ENCODE data around the gene RAP1GDS1. TPM values are rescaled to one million over a fixed set of nuclear protein-coding genes. Genes with fewer than 3 reads are reported as not detected.
"Not testable (repeated sequence)": the region's sequence is repeated elsewhere in the genome, so short reads cannot be mapped to it uniquely, and the experiment has no call there.

RAP1GDS1 gene
- total RNA-seq, 2 donors from 2014 or later, result 34.0 to 37.9 TPM

DNA sequence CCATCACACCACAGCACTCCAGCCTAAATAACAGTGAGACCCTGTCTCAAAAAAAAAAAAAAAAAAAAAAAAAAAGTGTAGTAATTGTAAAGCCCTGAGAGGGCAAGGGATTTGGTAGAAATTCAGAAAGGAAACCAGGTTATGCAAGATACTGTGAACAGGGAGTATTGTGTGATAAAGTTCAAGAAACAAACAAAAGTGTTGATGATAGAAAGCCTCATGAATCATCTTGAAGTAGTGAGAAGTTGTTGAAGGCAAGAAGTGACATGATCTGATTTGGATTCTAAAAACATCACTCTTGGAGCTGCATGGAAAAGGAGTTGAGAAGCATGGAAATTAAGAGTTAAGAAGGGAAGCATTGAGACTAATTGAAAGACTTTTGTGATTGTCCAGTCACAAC is 102.2 kb downstream of the RAP1GDS1 start:
- Histone ChIP-seq H3K27ac (ENCODE audit: low read depth, low read length) (no peak overlapping the region), H3K36me3 (ENCODE audit: control insufficient read depth, insufficient read depth, low read length) (peaks cover 26% of the 10 kb centered on the region), H3K27me3 (ENCODE audit: control insufficient read depth, insufficient read depth, low read length, poor library complexity, severe bottlenecking) (no peaks in the 10 kb centered on the region), H3K9me3 (ENCODE audit: control insufficient read depth, low read length) (peaks cover 34% of the 10 kb centered on the region), H3K9ac (ENCODE audit: extremely low read depth, low read length, poor library complexity, severe bottlenecking) (no peak overlapping the region), H3K4me3 (ENCODE audit: low read length) (no peak overlapping the region), H3K4me1 (ENCODE audit: control insufficient read depth, insufficient read depth, low read length) (no peaks in the 10 kb centered on the region)
- H3K9me3 Mint-ChIP-seq, result peaks cover 34% of the 10 kb centered on the region
- TF ChIP-seq, protein P1, sequence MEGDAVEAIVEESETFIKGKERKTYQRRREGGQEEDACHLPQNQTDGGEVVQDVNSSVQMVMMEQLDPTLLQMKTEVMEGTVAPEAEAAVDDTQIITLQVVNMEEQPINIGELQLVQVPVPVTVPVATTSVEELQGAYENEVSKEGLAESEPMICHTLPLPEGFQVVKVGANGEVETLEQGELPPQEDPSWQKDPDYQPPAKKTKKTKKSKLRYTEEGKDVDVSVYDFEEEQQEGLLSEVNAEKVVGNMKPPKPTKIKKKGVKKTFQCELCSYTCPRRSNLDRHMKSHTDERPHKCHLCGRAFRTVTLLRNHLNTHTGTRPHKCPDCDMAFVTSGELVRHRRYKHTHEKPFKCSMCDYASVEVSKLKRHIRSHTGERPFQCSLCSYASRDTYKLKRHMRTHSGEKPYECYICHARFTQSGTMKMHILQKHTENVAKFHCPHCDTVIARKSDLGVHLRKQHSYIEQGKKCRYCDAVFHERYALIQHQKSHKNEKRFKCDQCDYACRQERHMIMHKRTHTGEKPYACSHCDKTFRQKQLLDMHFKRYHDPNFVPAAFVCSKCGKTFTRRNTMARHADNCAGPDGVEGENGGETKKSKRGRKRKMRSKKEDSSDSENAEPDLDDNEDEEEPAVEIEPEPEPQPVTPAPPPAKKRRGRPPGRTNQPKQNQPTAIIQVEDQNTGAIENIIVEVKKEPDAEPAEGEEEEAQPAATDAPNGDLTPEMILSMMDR (conservative IDR thresholded peaks at IDR 0.05), result no peak
- H3K27me3 Mint-ChIP-seq (ENCODE audit: insufficient read depth), result no peaks in the 10 kb centered on the region
- DNase-seq, result no peak
- no peak overlapping the region for H3K27ac Mint-ChIP-seq
- peaks cover 44% of the 10 kb centered on the region for H3K36me3 Mint-ChIP-seq (ENCODE audit: low read depth)
- no peak overlapping the region for H3K4me3 Mint-ChIP-seq
- peaks cover 8% of the 10 kb centered on the region for H3K4me1 Mint-ChIP-seq

DNA sequence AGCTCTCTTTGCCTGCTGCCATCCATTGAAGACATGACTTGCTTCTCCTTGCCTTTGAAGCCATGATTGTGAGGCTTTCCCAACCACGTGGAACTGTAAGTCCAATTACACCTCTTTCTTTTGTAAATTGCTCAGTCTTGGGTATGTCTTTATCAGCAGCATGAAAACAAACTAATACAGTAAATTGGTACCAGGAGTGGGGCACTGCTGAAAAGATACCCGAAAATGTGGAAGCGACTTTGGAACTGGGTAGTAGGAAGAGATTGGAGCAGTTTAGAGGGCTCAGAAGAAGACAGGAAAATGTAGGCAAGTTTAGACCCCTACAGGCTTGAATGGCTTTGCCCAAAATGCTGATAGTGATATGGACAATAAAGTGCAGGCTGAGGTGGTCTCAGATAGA is 105.1 kb downstream of the RAP1GDS1 start:
- not testable (repeated sequence) for H3K4me3 ChIP-seq (ENCODE audit: low read length); H3K27me3 Mint-ChIP-seq (ENCODE audit: insufficient read depth); H3K9ac ChIP-seq (ENCODE audit: extremely low read depth, low read length, poor library complexity, severe bottlenecking); H3K4me1 ChIP-seq (ENCODE audit: control insufficient read depth, insufficient read depth, low read length); DNase-seq; H3K4me3 Mint-ChIP-seq; H3K27ac ChIP-seq (ENCODE audit: low read depth, low read length); H3K4me1 Mint-ChIP-seq; H3K27ac Mint-ChIP-seq; H3K27me3 ChIP-seq (ENCODE audit: control insufficient read depth, insufficient read depth, low read length, poor library complexity, severe bottlenecking)
- H3K9me3 ChIP-seq (ENCODE audit: control insufficient read depth, low read length), result peaks cover 46% of the 10 kb centered on the region
- H3K36me3 ChIP-seq (ENCODE audit: control insufficient read depth, insufficient read depth, low read length), result peaks cover 37% of the 10 kb centered on the region
- WGBS, 2 experiments (ENCODE audit: insufficient coverage in 1 of 2, insufficient read length in 1 of 2), result 94 to 100% methylated on average over 3 of the region's 3 CpGs
- Mint-ChIP-seq H3K36me3 (ENCODE audit: low read depth) (peaks cover 59% of the 10 kb centered on the region), H3K9me3 (peaks cover 44% of the 10 kb centered on the region)

DNA sequence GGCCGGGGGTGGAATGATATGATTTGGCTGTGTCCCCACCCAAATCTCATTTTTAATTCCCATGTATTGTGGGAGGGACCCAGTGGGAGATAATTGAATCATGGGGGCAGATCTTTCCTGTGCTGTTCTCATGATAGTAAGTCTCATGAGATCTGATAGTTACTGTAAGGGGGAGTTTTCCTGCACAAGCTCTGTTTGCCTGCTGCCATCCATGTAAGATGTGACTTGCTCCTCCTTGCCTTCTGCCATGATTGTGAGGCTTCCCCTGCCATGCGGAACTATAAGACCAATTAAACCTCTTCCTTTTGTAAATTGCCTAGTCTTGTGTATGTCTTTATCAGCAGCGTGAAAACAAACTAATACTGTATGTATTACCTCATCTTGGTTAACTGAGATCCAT is 106.8 kb downstream of the RAP1GDS1 start:
- H3K9me3 Mint-ChIP-seq, result peaks cover 44% of the 10 kb centered on the region
- H3K4me3 ChIP-seq (ENCODE audit: low read length); H3K4me1 ChIP-seq (ENCODE audit: control insufficient read depth, insufficient read depth, low read length); H3K27ac Mint-ChIP-seq; DNase-seq; H3K4me1 Mint-ChIP-seq; H3K9ac ChIP-seq (ENCODE audit: extremely low read depth, low read length, poor library complexity, severe bottlenecking); H3K27me3 ChIP-seq (ENCODE audit: control insufficient read depth, insufficient read depth, low read length, poor library complexity, severe bottlenecking); H3K27me3 Mint-ChIP-seq (ENCODE audit: insufficient read depth); H3K4me3 Mint-ChIP-seq; H3K27ac ChIP-seq (ENCODE audit: low read depth, low read length): not testable (repeated sequence)
- WGBS, 2 experiments (ENCODE audit: insufficient coverage in 1 of 2, insufficient read length in 1 of 2), result 98% methylated on average over 3 of the region's 3 CpGs; no CpG with 5 or more reads in 1 of the 2 experiments
- H3K36me3 Mint-ChIP-seq (ENCODE audit: low read depth), result peaks cover 62% of the 10 kb centered on the region
- Histone ChIP-seq H3K36me3 (ENCODE audit: control insufficient read depth, insufficient read depth, low read length) (peaks cover 37% of the 10 kb centered on the region), H3K9me3 (ENCODE audit: control insufficient read depth, low read length) (peaks cover 46% of the 10 kb centered on the region)

DNA sequence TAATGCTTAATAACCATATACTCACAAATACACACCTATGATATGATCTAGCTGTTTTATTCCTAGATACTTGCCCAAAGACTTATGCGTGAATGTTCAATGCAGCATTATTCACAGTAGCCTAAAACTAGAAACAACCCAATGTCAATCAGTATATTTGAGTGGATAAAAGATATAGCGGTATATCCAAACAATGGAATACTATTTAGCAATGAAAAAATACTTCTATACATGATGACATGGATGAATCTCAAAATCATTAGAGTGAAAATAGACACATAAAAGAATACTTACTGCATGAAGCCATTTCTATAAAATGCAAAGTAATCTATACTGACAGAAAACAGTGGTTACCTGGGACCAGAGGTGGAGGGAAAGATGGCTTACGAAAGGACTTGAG is 108.1 kb downstream of the RAP1GDS1 start:
- peaks cover 37% of the 10 kb centered on the region for H3K36me3 ChIP-seq (ENCODE audit: control insufficient read depth, insufficient read depth, low read length)
- H3K4me3 ChIP-seq (ENCODE audit: low read length), result no peak overlapping the region
- H3K27ac ChIP-seq (ENCODE audit: low read depth, low read length), result no peak overlapping the region
- H3K27me3 Mint-ChIP-seq (ENCODE audit: insufficient read depth), result no peaks in the 10 kb centered on the region
- WGBS, 2 experiments (ENCODE audit: insufficient coverage in 1 of 2, insufficient read length in 1 of 2), result 83 to 95% methylated on average over 1 to 2 of the region's 3 CpGs
- DNase-seq, result no peak
- peaks cover 55% of the 10 kb centered on the region for H3K36me3 Mint-ChIP-seq (ENCODE audit: low read depth)
- no peaks in the 10 kb centered on the region for H3K27me3 ChIP-seq (ENCODE audit: control insufficient read depth, insufficient read depth, low read length, poor library complexity, severe bottlenecking)
- H3K9me3 ChIP-seq (ENCODE audit: control insufficient read depth, low read length), result peaks cover 46% of the 10 kb centered on the region
- H3K9me3 Mint-ChIP-seq, result peaks cover 44% of the 10 kb centered on the region
- no peak overlapping the region for H3K27ac Mint-ChIP-seq
- H3K4me1 ChIP-seq (ENCODE audit: control insufficient read depth, insufficient read depth, low read length), result no peaks in the 10 kb centered on the region
- H3K9ac ChIP-seq (ENCODE audit: extremely low read depth, low read length, poor library complexity, severe bottlenecking), result no peak overlapping the region
- no peak overlapping the region for H3K4me3 Mint-ChIP-seq
- TF ChIP-seq, protein P1 (conservative IDR thresholded peaks at IDR 0.05), result no peak
- no peaks in the 10 kb centered on the region for H3K4me1 Mint-ChIP-seq
